DND-41 (cell line): Measurements from ENCODE around the gene ALDOA.

Experiments used
- CTCF ChIP-seq: IDR thresholded peaks from 2 replicates; pipeline ENCODE4 v1.5.1; 2012; ENCODE audit warnings: borderline replicate concordance, low read length, moderate library complexity, mild to moderate bottlenecking; ENCODE audit not compliant: poor library complexity, severe bottlenecking; ENCODE audit errors: extremely low read depth
- EZH2 ChIP-seq: IDR thresholded peaks from 3 replicates; pipeline ENCODE4 v1.6.1; 2012; ENCODE audit warnings: borderline replicate concordance, low read depth, mild to moderate bottlenecking, moderate library complexity, low read length, inconsistent platforms; ENCODE audit not compliant: severe bottlenecking

- TF ChIP-seq CTCF (no peak), EZH2 (no peak)
These were observed 51.0 kb downstream of the ALDOA start for GRCh38 chr16:30116291-30117207.
